ELF-1 (cell line): ENCODE data around the gene IFNG-AS1.

Experiments used
- DNase-seq: peaks from one replicate; pipeline ENCODE4 v3.0.0-alpha.2; 2016; ENCODE audit warnings: low read depth, low spot score

IFNG-AS1 gene

GRCh38 chr12:67989184-67989920, at the start of gene IFNG-AS1:
IFNG-AS1 (plus strand) TSS chr12:67989447.
- no peak for DNase-seq

DNA sequence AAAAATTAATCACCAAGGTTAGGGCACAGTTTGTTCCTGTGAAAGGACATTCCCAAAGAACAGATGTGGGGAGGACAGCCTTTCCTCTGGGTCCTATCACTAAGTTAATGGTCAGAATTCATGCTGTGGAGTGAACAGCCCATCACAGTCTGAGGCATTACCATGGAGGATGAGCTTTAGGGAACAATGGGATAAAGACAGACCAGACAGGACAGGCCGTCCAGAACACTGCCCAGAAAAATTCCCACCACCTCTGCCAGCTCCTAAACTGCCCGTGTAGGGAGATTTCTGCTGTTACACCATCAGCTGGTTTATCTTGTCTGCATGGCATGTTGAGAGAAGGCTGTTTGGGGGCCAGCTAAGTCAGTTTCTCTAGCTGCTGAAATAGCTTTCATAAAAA, 49.6 kb upstream of the IFNG-AS1 start:
- no peak for DNase-seq

DNA sequence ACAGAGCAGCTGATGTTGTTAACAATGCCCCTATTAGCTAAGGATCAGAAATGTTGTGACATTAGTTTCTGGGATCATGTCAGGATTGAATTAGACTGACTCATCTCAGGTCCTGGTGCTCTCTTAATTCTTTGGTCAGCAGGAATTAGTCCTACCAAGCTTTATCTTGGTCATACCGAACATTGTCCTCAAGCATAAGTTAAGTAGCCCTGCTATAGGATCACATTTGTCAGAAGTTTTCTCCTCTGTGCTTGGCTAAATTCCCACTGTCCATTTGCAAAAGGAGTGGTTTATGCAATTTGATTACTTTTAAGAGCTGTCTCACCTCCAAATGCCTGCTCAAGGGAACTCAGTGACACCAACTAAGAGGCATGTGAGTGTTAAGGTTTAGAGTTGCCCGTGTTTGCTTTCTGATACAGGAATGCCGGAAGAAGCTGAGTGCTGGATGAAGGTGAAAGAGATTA, 48.4 kb upstream of the IFNG-AS1 start:
- peak; percentile 38 for DNase-seq

DNA sequence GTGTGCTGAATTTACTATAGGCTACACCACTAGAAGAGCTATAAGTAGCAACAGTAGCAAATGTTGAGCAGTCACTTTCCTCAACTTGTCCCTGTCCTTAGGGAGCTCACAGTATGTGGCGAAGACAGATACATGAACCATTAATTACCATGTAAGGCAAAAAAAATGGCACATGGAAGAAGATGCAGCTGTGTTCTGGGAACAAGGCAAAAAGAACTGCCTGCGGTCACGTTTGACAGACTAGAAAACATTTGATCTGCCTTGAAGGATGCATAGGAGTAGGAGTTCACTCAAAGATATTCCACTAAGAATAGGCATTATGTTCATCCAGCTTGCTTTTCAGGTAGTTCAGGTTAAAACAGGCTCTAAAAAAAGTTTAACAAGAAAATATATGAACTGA, 46.5 kb upstream of the IFNG-AS1 start:
- DNase-seq, result no peak

- DNase-seq, result no peak
These were observed 45.9 kb upstream of the IFNG-AS1 start for GRCh38 chr12:67943141-67943892.

GRCh38 chr12:67944093-67944492, 45.2 kb upstream of the IFNG-AS1 start:
- DNase-seq, result no peak

DNA sequence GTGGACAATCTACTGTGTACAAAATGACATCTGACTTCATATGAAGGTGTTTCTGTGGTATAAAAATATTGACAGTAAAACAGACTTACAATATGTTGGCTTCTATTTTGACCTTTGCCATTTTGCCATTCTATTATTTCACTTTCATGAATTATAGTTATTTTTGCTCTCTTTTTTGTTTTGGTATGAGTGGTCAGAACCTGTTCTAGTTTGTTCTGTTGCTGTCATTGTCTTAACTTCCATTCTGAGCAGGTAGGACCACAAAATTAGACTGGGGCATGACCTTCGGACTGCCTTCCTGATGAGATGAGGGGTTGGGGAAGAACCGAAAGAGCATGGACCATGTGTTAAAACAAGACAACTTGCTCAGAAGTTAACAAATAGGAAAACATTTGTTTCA, 36.5 kb upstream of the IFNG-AS1 start:
- no peak for DNase-seq

DNA sequence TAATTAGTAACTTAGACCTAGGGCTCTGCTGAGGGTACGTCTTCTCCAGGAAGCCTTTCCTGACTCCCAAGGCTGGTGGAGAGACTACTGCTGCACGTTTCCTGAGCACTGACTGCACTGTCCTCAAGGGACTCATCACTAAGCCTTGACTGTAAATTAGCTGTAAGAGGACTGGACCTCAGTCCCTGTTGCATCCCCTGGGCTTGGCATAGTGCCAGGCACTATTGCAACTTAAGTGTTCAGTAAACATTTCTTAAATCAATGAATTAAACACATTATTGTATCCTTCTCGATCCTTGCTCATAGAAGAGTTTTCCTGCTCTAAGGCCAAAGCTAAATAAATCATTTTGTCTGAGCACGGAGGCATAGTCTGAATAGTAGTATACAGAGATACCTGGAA, 31.9 kb upstream of the IFNG-AS1 start:
- DNase-seq, result no peak

DNA sequence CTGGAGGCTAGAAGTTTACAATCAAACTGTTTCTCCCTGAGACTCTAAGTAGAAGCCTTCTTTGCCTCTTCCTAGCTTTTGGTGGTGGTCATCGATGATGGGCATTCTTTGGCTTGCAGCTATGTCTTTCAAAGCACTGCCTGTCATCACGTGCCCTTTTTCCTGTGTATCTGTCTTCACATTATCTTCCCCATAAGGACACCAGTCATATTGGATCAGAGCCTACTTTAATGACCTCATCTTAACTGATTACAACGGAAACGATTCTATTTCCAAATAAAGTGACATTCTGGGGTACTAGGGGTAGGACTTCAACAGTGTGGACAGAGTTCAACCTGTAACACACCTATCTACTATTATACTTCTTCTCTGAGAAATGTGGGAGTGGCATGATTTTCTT, 31.1 kb upstream of the IFNG-AS1 start:
- DNase-seq, result no peak

DNA sequence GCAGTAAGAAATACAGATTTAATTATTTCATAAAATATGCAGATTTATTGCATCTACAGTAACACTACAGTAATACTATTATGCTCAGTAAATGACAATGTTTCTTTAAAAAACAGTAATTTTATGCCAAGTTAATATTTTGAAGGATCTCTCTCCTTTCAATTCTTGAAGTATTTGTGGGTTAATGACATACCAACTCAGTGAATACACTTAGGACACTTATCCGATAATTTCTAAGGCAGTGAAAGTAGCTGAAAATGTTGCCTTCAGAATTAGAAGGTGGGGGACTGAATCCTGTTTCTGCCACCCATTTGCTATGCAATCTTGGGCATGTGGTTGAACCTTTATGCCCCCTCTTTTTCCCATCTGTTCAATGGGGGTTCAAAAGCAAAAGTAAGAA, 24.8 kb upstream of the IFNG-AS1 start:
- DNase-seq, result no peak

- no peak for DNase-seq
These were observed 22.7 kb upstream of the IFNG-AS1 start for GRCh38 chr12:67966560-67966959.

- DNase-seq, result no peak
These were observed 20.9 kb upstream of the IFNG-AS1 start for GRCh38 chr12:67968321-67968720.

DNA sequence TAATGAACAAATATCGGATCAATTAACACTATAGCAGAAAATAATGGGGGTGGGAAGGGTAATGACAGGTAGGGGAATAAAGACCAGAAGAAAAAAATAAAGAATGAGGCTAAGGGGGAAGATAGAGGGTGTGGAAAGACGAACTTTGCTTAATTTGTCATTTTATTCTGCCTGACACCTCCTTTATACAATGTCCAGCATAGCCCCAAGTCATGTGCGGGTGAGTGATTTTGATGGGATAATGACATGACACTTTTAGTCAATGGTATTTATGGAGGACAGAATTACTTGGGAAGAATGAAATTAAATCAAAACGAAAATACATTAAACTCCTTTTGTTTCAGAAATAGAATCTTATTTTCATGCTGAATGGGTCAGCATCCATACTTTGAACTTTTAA, 20.5 kb upstream of the IFNG-AS1 start:
- no peak for DNase-seq

DNA sequence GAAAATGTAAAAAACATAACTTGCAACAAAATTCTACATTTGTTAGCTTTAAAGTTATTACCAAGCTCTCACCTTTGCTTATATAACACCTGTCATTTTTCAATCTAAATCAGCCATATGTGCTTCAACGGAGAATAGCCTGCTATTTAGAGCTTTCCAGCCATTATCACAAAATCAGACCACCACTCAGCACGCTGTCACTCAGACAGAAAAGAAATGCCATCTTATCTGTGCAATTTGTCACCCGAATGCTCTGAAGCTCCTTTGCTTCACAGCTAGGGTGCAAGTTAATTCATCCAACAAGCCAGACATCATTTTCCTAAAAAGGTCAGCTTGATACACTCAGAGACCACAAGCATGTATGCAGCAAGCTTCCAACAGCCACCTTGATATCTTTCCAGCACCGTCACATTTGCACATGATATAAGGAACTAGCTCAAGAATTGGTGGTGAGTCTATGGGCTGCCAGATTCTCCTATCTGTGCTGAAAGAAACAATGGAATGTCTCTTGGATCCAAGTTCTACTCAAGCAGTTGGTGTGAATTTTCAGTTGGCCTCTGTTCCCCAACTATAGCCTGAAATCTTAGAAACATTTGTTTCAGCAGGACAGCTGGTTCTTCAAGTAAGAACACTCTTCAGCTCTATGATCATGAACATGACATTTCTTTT, 20.0 kb upstream of the IFNG-AS1 start:
- DNase-seq, result no peak

DNA sequence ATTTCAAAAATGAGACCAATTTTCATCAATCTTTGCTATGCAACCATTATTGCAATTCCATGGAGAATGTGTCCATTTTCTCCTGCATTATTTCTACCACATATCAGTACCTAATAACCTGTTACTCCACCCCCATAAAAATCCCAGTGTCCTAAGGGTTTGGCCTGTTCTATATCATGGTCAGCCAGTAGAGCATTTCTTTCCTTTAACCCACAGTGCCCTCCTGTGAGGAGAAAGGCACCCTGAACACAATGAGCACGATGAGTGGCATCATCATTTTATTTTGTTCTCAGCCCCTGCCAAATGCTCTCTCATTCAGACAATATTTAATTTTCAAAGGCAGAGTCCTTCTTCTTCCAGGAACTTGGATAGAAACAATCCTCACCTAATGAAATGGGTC, 11.6 kb upstream of the IFNG-AS1 start:
- no peak for DNase-seq

- no peak for DNase-seq
These were observed 8.9 kb upstream of the IFNG-AS1 start for GRCh38 chr12:67980391-67980790.

GRCh38 chr12:67981287-67982162, 7.7 kb upstream of the IFNG-AS1 start:
- no peak for DNase-seq

DNA sequence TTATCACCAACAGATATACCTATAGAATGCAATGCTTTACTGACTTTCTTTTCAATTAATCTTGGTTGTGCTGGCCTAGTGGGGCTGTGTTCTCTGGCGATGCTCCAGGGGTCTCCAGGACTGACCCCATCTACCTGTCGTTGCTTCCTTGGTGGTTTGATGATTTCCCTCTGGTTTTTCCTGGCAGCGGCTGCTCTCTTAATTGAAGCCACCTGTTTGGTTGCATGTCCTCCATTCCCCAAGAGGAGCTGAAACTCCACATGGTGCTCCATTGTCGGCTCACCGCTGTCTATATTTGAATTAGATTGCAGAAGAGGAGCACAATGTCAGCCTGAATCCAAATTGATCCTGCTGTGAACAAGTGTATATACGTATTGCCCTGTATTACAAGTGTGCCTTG, 7.1 kb upstream of the IFNG-AS1 start:
- DNase-seq, result no peak

- DNase-seq, result no peak
These were observed 2.6 kb upstream of the IFNG-AS1 start for GRCh38 chr12:67986632-67987031.

DNA sequence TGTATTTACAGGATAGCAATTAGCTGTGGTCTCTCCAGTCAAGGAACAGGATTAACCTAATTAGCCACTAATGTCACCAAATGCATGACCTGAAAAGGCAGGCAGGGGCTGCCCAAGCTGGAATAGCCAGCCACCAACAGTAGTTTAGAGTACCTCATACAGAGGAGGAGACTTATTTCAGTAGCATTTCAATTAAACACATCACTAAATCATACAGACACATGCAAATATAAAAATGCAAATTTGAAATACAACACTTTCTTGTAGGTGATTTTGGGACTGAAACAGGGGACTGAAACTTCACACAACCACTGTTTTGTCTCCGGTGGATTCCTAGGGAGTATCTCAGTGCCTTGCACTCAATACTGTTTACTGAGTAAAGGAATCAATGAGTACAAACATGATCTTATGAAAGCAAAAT, 636 bp upstream of the IFNG-AS1 start:
- DNase-seq, result no peak

- no peak for DNase-seq
These were observed 1.9 kb downstream of the IFNG-AS1 start for GRCh38 chr12:67991158-67991557.

GRCh38 chr12:67993143-67993542, 3.9 kb downstream of the IFNG-AS1 start:
- DNase-seq, result no peak
